GM19397 (cell line): ENCODE results near the gene IRF1.
"Not testable (repeated sequence)": the region's sequence is repeated elsewhere in the genome, so short reads cannot be mapped to it uniquely, and the experiment has no call there.

ENCODE experiments used
- ATAC-seq: cut with Tn5 transposase; IDR thresholded peaks from one replicate; pipeline ENCODE4 v1.9.1; 2021; ENCODE audit warnings: mild to moderate bottlenecking, moderate library complexity; ENCODE audit not compliant: unreplicated experiment

IRF1 gene

GRCh38 chr5:132445640-132445923 is 45.0 kb downstream of the IRF1 start:
- ATAC-seq: no peak

- no peak for ATAC-seq
Observed at GRCh38 chr5:132444841-132445639, 45.5 kb downstream of the IRF1 start.

GRCh38 chr5:132444061-132444460 is 46.5 kb downstream of the IRF1 start:
- ATAC-seq: no peak

GRCh38 chr5:132439521-132440089 is 51.0 kb downstream of the IRF1 start:
- no peak for ATAC-seq

DNA sequence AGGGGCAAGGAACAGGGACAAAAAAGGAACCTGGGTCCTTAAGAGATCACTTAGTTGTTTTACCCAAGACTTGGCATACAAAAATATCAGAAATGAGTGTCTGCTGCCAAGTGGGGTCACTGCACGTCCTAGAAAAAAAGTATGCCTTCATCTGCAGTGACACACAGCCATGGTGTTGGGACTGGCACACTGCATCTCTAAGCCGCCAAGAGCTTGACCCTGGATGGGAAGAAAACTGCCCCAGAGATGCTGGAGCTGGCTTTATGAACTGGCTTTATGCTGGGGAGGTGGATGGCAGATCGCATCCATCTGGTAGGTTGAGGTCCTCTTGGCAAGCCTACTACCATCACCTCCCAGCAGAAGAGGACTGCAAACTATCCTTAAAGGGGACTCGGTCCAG is 51.7 kb downstream of the IRF1 start:
- no peak for ATAC-seq

- ATAC-seq: not testable (repeated sequence)
Observed at GRCh38 chr5:132438267-132438645, 52.3 kb downstream of the IRF1 start.

DNA sequence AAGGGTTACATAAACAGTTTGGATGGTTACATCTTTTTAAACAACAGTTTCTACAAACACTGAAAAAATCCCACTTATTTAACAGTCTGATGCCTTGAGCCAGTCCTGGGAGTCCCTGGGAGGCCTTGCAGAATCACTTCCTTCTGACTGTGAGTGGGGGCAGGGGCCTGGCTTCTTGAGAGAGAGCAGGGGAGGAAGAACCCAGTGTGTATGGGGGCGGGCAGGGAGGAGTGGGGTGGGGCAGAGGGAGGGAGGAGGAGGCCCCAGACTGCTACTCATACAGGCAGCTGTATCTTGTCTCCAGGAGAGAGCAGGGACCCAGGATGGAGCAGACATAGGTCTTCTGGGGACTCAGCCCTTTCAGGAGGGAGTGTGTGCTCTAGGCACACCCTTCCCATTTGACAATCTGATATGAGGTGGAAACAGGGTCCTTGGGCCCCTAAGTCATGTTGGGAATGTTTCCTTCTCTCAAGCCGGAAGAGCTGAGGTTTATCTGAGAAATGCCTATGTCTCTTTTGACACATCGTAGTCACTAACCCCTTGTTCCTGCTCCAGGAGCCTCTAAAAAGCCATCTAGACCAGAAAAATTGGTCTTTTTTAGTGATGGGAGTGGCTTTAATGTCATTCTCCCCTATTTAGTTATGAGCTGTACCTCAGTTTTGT is 52.8 kb downstream of the IRF1 start:
- ATAC-seq: peak; percentile 85

GRCh38 chr5:132436936-132437335 is 53.6 kb downstream of the IRF1 start:
- ATAC-seq: no peak

- no peak for ATAC-seq
Observed at GRCh38 chr5:132435886-132436285, 54.7 kb downstream of the IRF1 start.

DNA sequence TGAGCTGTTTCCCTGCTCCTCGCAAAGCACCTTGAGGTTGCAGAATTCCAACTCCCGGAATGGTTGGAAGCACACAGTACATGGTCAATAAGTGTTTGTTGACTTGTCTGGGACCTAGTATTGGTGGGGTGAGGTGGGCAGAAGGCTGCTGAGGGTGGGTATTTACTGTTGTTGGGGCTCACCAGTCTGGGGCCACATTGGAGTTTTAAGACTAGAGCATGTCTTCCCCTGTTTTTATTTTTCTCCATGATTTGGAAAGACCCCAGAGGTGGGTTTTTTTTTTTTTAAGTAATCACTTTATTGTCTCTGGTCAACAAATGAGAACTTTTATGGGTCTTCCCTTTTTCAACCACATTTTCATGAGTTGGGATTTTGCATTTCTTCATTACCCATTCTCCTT is 55.1 kb downstream of the IRF1 start:
- ATAC-seq: no peak

- ATAC-seq: no peak
Observed at GRCh38 chr5:132434416-132435286, 55.9 kb downstream of the IRF1 start.

DNA sequence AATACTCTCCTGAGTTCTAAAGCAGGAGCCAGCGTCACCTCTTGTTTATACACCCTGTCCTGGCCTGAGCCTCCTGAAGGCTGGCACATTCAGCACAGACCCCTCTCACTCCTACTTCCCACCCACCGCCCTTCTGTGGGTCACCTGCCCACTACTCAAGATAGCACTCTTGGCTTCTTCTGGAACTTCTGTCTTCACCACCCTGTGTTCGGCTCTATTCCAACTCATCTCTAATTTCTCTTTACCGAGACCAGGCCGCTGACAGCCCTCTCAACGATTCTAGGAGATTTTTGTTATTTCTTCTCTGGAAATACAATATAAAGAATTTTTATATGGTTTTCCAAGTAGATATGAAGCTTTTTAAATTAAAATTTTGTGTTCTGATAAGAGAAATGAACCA is 57.4 kb downstream of the IRF1 start:
- ATAC-seq: no peak

DNA sequence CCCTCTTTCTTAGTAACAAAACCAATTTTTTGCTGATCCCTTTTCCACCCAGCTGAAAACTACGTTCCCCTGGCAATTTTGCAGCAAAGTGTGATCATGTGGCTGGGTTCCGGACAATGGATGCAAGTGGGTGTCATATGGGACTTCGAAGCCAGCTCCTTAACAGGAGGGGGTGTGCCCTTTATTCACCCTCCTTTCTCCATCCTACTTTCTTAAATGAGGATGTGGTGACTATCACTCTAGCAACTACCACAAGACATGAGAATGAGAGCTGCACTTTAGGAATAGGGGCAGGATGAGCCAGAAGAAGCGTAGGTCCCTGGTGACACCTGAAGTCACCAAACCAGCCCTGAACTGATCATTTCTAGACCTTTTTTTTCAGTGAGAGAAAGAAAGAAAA is 58.9 kb downstream of the IRF1 start:
- no peak for ATAC-seq
